CD4-positive, alpha-beta T cell treated with Interleukin-2 at 100 ng/mL for 4 hours (primary cell): Measurements from ENCODE around the gene CCDC197.

ENCODE experiments used
- DNase-seq: peaks from one replicate; pipeline ENCODE4 v3.0.0-alpha.2; 2020; ENCODE audit warnings: low spot score

Gene CCDC197

GRCh38 chr14:93999573-93999972 lies 2.5 kb downstream of the CCDC197 start:
- DNase-seq: no peak

- no peak for DNase-seq
Measured at GRCh38 chr14:94000267-94000666, 3.2 kb downstream of the CCDC197 start.

GRCh38 chr14:94001016-94001415 lies 3.9 kb downstream of the CCDC197 start:
- no peak for DNase-seq

GRCh38 chr14:94001501-94002396 lies 4.6 kb downstream of the CCDC197 start:
- peak; percentile 68 for DNase-seq

GRCh38 chr14:94003397-94003796 lies 6.3 kb downstream of the CCDC197 start:
- no peak for DNase-seq

GRCh38 chr14:94004015-94004414 lies 6.9 kb downstream of the CCDC197 start:
- no peak for DNase-seq

- DNase-seq: peak; percentile 26
Measured at GRCh38 chr14:94005324-94006073, 8.4 kb downstream of the CCDC197 start.

- peak; percentile 24 for DNase-seq
Measured at GRCh38 chr14:94008234-94008633, 11.1 kb downstream of the CCDC197 start.

- DNase-seq: no peak
Measured at GRCh38 chr14:94009767-94010166, 12.7 kb downstream of the CCDC197 start.

GRCh38 chr14:94010625-94011024 lies 13.5 kb downstream of the CCDC197 start:
- DNase-seq: no peak

GRCh38 chr14:94011795-94012194 lies 14.7 kb downstream of the CCDC197 start:
- peak; percentile 56 for DNase-seq

GRCh38 chr14:94014382-94014781 lies 17.3 kb downstream of the CCDC197 start:
- no peak for DNase-seq

- DNase-seq: no peak
Measured at GRCh38 chr14:94015223-94015622, 18.1 kb downstream of the CCDC197 start.

GRCh38 chr14:94016446-94016976 lies 19.4 kb downstream of the CCDC197 start:
- DNase-seq: no peak

GRCh38 chr14:94018308-94018707 lies 21.2 kb downstream of the CCDC197 start:
- DNase-seq: no peak

GRCh38 chr14:94019329-94019728 lies 22.2 kb downstream of the CCDC197 start:
- no peak for DNase-seq

GRCh38 chr14:94020267-94020666 lies 23.2 kb downstream of the CCDC197 start:
- no peak for DNase-seq

GRCh38 chr14:94021001-94021400 lies 23.9 kb downstream of the CCDC197 start:
- DNase-seq: no peak

- no peak for DNase-seq
Measured at GRCh38 chr14:94021416-94022157, 24.5 kb downstream of the CCDC197 start.

GRCh38 chr14:94022532-94023411 lies 25.7 kb downstream of the CCDC197 start:
- DNase-seq: no peak

- DNase-seq: no peak
Measured at GRCh38 chr14:94024549-94024948, 27.4 kb downstream of the CCDC197 start.
